Bronchial epithelial cell (primary cell): Measurements from ENCODE around the gene BAIAP2L2. TPM values are rescaled to one million over a fixed set of nuclear protein-coding genes. Genes with fewer than 3 reads are reported as not detected.

ENCODE experiments used
- DNase-seq: peaks from one replicate; pipeline ENCODE4 v3.0.0-alpha.2; 2010; ENCODE audit warnings: low read depth
- FAIRE-seq: peaks from 2 replicates; lab custom pipeline; 2011; peaks lifted over from hg19 to GRCh38; lab: Jason Lieb, UNC
- H3K27me3 ChIP-seq: 2 replicates; pipeline ENCODE4 v1.5.1; 2011; ENCODE audit warnings: low read length; ENCODE audit not compliant: control insufficient read depth, insufficient read depth
- H3K36me3 ChIP-seq: 2 replicates; pipeline ENCODE4 v1.5.1; 2011; ENCODE audit warnings: low read length; ENCODE audit not compliant: control insufficient read depth, insufficient read depth
- H3K4me3 ChIP-seq: 2 replicates; pipeline ENCODE4 v1.5.1; 2011; ENCODE audit warnings: mild to moderate bottlenecking, low read depth, low read length, control low read depth
- total RNA-seq: library from RNA; depleted of rRNA; stranded (reverse); fragments of >200 nt; gene quantifications from 2 replicates; pipeline ENCODE4 v1.2.1, GENCODE V29; 2014
- TF ChIP-seq, protein P1 (sequence below): IDR thresholded peaks from 2 replicates; pipeline ENCODE4 v1.5.1; 2011; ENCODE audit warnings: mild to moderate bottlenecking, moderate library complexity, low read length, control low read depth, inconsistent platforms; ENCODE audit not compliant: insufficient read depth, severe bottlenecking

Gene BAIAP2L2
- total RNA-seq, 1 donor from 2014 or later: 0.26 TPM

GRCh38 chr22:38036392-38037062, 74.0 kb downstream of the BAIAP2L2 start:
- DNase-seq (no peak), FAIRE-seq (no peak)
- TF ChIP-seq, protein P1, sequence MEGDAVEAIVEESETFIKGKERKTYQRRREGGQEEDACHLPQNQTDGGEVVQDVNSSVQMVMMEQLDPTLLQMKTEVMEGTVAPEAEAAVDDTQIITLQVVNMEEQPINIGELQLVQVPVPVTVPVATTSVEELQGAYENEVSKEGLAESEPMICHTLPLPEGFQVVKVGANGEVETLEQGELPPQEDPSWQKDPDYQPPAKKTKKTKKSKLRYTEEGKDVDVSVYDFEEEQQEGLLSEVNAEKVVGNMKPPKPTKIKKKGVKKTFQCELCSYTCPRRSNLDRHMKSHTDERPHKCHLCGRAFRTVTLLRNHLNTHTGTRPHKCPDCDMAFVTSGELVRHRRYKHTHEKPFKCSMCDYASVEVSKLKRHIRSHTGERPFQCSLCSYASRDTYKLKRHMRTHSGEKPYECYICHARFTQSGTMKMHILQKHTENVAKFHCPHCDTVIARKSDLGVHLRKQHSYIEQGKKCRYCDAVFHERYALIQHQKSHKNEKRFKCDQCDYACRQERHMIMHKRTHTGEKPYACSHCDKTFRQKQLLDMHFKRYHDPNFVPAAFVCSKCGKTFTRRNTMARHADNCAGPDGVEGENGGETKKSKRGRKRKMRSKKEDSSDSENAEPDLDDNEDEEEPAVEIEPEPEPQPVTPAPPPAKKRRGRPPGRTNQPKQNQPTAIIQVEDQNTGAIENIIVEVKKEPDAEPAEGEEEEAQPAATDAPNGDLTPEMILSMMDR: no peak
- no peak overlapping the region for H3K4me3 ChIP-seq
- H3K27me3 ChIP-seq: no peaks in the 10 kb centered on the region
- H3K36me3 ChIP-seq: no peaks in the 10 kb centered on the region

- FAIRE-seq: no peak
- DNase-seq: no peak
- TF ChIP-seq, protein P1: no peak
- no peaks in the 10 kb centered on the region for H3K36me3 ChIP-seq
- no peak overlapping the region for H3K4me3 ChIP-seq
- no peaks in the 10 kb centered on the region for H3K27me3 ChIP-seq
These were observed 75.0 kb downstream of the BAIAP2L2 start for GRCh38 chr22:38035530-38035885.

Other genes with a start within 250 kb of the BAIAP2L2 start
- 143 and 201 TPM in 2 replicates for gene MICALL1, start 204.4 kb downstream of the BAIAP2L2 start, total RNA-seq
- gene C22orf23, start 157.1 kb downstream of the BAIAP2L2 start, total RNA-seq: not detected in 2 replicates
- 23.7 and 41.0 TPM in 2 replicates for gene POLR2F, start 157.0 kb downstream of the BAIAP2L2 start, total RNA-seq
- not detected in 2 replicates for gene SOX10, start 126.1 kb downstream of the BAIAP2L2 start, total RNA-seq
- gene PICK1, start 53.3 kb downstream of the BAIAP2L2 start, total RNA-seq: 27.9 and 31.6 TPM in 2 replicates
- gene SLC16A8, start 26.5 kb downstream of the BAIAP2L2 start, total RNA-seq: 0.26 TPM in 1 of 2 replicates, not detected in the other
- gene PLA2G6, start 71.1 kb upstream of the BAIAP2L2 start, total RNA-seq: 7.9 and 9.6 TPM in 2 replicates
- 15.5 and 25.0 TPM in 2 replicates for gene MAFF, start 91.3 kb upstream of the BAIAP2L2 start, total RNA-seq
- gene TMEM184B, start 162.3 kb upstream of the BAIAP2L2 start, total RNA-seq: 7.1 and 13.3 TPM in 2 replicates
- 146 and 181 TPM in 2 replicates for gene CSNK1E, start 206.7 kb upstream of the BAIAP2L2 start, total RNA-seq